Liver (tissue), 9 donors: Measurements from ENCODE around the gene FOXI2. TPM values are rescaled to one million over a fixed set of nuclear protein-coding genes. Genes with fewer than 3 reads are reported as not detected.

Source experiments
- DNase-seq: peaks from one replicate; pipeline ENCODE4 v3.0.0-alpha.2; 2017; ENCODE audit warnings: low spot score
- H3K27ac ChIP-seq, 2 donors: one replicate each; pipeline ENCODE4 v1.7.0; 2013; ENCODE audit warnings: inconsistent platforms in 2 of 2, low read length in 2 of 2, control low read depth in 1 of 2, low read depth in 1 of 2, mild to moderate bottlenecking in 1 of 2
- H3K27me3 ChIP-seq, 4 donors: one replicate each; pipeline versions ENCODE4 v1.6.1 to v1.7.0; 2013; ENCODE audit warnings: low read length in 3 of 4, inconsistent platforms in 1 of 4, mild to moderate bottlenecking in 1 of 4, moderate library complexity in 1 of 4; ENCODE audit not compliant: control insufficient read depth in 4 of 4, insufficient read depth in 4 of 4
- H3K36me3 ChIP-seq, 4 donors: one replicate each; pipeline versions ENCODE4 v1.6.1 to v1.7.0; 2013; ENCODE audit warnings: low read length in 3 of 4, mild to moderate bottlenecking in 3 of 4, low read depth in 1 of 4, moderate library complexity in 1 of 4; ENCODE audit not compliant: control insufficient read depth in 4 of 4, insufficient read depth in 3 of 4
- H3K4me1 ChIP-seq, 4 donors: one replicate each; pipeline versions ENCODE4 v1.6.1 to v1.7.0; 2013; ENCODE audit warnings: low read length in 3 of 4, mild to moderate bottlenecking in 3 of 4, moderate library complexity in 1 of 4; ENCODE audit not compliant: control insufficient read depth in 4 of 4, insufficient read depth in 4 of 4
- H3K4me3 ChIP-seq, 3 donors: one replicate each; pipeline versions ENCODE4 v1.6.1 to v1.7.0; 2013; ENCODE audit warnings: low read length in 3 of 3, control low read depth in 1 of 3, low read depth in 1 of 3, mild to moderate bottlenecking in 1 of 3
- H3K9ac ChIP-seq, 2 donors: one replicate each; pipeline ENCODE4 v1.7.0; 2013; ENCODE audit warnings: low read length in 2 of 2, mild to moderate bottlenecking in 2 of 2, moderate library complexity in 2 of 2, control low read depth in 1 of 2, low read depth in 1 of 2
- H3K9me3 ChIP-seq, 4 donors: one replicate each; pipeline versions ENCODE4 v1.6.1 to v1.7.0; 2013; ENCODE audit warnings: low read length in 3 of 4; ENCODE audit not compliant: control insufficient read depth in 4 of 4
- EGR1 ChIP-seq, 2 donors: IDR thresholded peaks; 2 replicates each; pipeline ENCODE4 v1.6.1; 2016 to 2018; ENCODE audit warnings: antibody characterized with exemption in 2 of 2, low read depth in 2 of 2
- FOXA1 ChIP-seq: IDR thresholded peaks from 2 replicates; pipeline ENCODE4 v1.6.1; 2016; ENCODE audit warnings: antibody characterized with exemption
- FOXA2 ChIP-seq: IDR thresholded peaks from 2 replicates; pipeline ENCODE4 v1.6.1; 2016; ENCODE audit warnings: antibody characterized with exemption
- GABPA ChIP-seq, 2 donors: IDR thresholded peaks in 1 of 2; conservative IDR thresholded peaks in 1 of 2; 2 replicates each; pipeline ENCODE4 v1.6.1; 2016; ENCODE audit warnings: antibody characterized with exemption in 2 of 2, mild to moderate bottlenecking in 1 of 2, moderate library complexity in 1 of 2
- HNF4A ChIP-seq, 2 donors: conservative IDR thresholded peaks; 2 replicates each; pipeline ENCODE4 v1.6.1; 2016; ENCODE audit warnings: antibody characterized with exemption in 2 of 2, mild to moderate bottlenecking in 2 of 2
- HNF4G ChIP-seq: IDR thresholded peaks from 2 replicates; pipeline ENCODE4 v1.6.1; 2016; ENCODE audit warnings: antibody characterized with exemption
- JUND ChIP-seq, 2 donors: IDR thresholded peaks; 2 replicates each; pipeline ENCODE4 v1.6.1; 2016; ENCODE audit warnings: antibody characterized with exemption in 2 of 2
- MAX ChIP-seq: IDR thresholded peaks from 2 replicates; pipeline ENCODE4 v1.6.1; 2016; ENCODE audit warnings: antibody characterized with exemption
- NR2F2 ChIP-seq: IDR thresholded peaks from 2 replicates; pipeline ENCODE4 v1.6.1; 2016; ENCODE audit warnings: antibody characterized with exemption
- RAD21 ChIP-seq, 2 donors: IDR thresholded peaks; 2 replicates each; pipeline ENCODE4 v1.6.1; 2016; ENCODE audit warnings: antibody characterized with exemption in 2 of 2, mild to moderate bottlenecking in 2 of 2
- REST ChIP-seq: IDR thresholded peaks from 2 replicates; pipeline ENCODE4 v1.6.1; 2016; ENCODE audit warnings: antibody characterized with exemption, mild to moderate bottlenecking
- RXRA ChIP-seq, 2 donors: IDR thresholded peaks; 2 replicates each; pipeline ENCODE4 v1.6.1; 2017 to 2018; ENCODE audit warnings: antibody characterized with exemption in 2 of 2, mild to moderate bottlenecking in 1 of 2
- SP1 ChIP-seq: IDR thresholded peaks from 2 replicates; pipeline ENCODE4 v1.6.1; 2018; ENCODE audit warnings: antibody characterized with exemption, mild to moderate bottlenecking
- TAF1 ChIP-seq: conservative IDR thresholded peaks from 2 replicates; pipeline ENCODE4 v1.6.1; 2016; ENCODE audit warnings: antibody characterized with exemption, mild to moderate bottlenecking
- YY1 ChIP-seq: IDR thresholded peaks from 2 replicates; pipeline ENCODE4 v1.6.1; 2016; ENCODE audit warnings: antibody characterized with exemption, mild to moderate bottlenecking
- ZBTB33 ChIP-seq: IDR thresholded peaks from 2 replicates; pipeline ENCODE4 v1.6.1; 2016; ENCODE audit warnings: antibody characterized with exemption
- WGBS: extraction: QIAGEN DNeasy Blood & Tissue Kit; methylation state at CpG from one replicate; pipeline ENCODE4 v1.1.7; 2013; 5-methylcytosine and 5-hydroxymethylcytosine counted together
- polyA plus RNA-seq, 2 donors: library from polyadenylated mRNA; stranded (reverse) in 1 of 2; unstranded in 1 of 2; fragments of 200-250 nt in 1 of 2; fragments of >200 nt in 1 of 2; fragmentation: Nextera tagmentation in 1 of 2; extraction: Ambion mirVana in 1 of 2; gene quantifications; one replicate each; pipeline versions ENCODE4 v1.2.1 to v1.2.3, GENCODE V29; 2013 to 2015
- total RNA-seq, 2 donors: library from RNA; depleted of rRNA; stranded (reverse); fragments of >200 nt; gene quantifications; one replicate each; pipeline ENCODE4 v1.2.3, GENCODE V29; 2014
- TF ChIP-seq, protein P1 (sequence below): IDR thresholded peaks from 2 replicates; pipeline ENCODE4 v1.6.1; 2016; ENCODE audit warnings: antibody characterized with exemption
- TF ChIP-seq, protein P2 (sequence below): fragments of 150-350 bp; IDR thresholded peaks from 2 replicates; pipeline ENCODE4 v1.5.1; 2017; ENCODE audit warnings: improper control_type of control experiment, low read depth, low read length; ENCODE audit not compliant: missing input control
- donor health status: healthy.
- donor health status: healthy.
- donor health status: healthy.
- donor health status: healthy.
- donor health status: healthy.

FOXI2 gene
- total and polyA plus RNA-seq, 4 donors: under 0.01 to 0.01 TPM; not detected in 2

- Histone ChIP-seq H3K9ac (no peak overlapping the region), H3K36me3 (no peaks in the 10 kb centered on the region), H3K4me3 (no peak overlapping the region), H3K9me3 (peaks cover 1 to 10% (median 3%) of the 10 kb centered on the region in 4 donors), H3K27ac (no peak overlapping the region), H3K4me1 (no peaks in the 10 kb centered on the region), H3K27me3 (peaks cover 0 to 6% (median 0%) of the 10 kb centered on the region in 4 donors)
- 80% methylated on average over 2 of the region's 2 CpGs for WGBS
- no peak for DNase-seq
- TF ChIP-seq RAD21 (IDR thresholded peaks at IDR 0.05) (no peak), EGR1 (IDR thresholded peaks at IDR 0.05; ENCODE audit: low read depth in 2 of 2) (no peak), RXRA (IDR thresholded peaks at IDR 0.05) (no peak), REST (no peak), ZBTB33 (no peak), HNF4A (conservative IDR thresholded peaks at IDR 0.05) (no peak), FOXA1 (no peak), GABPA (IDR thresholded peaks at IDR 0.05 in 1 of 2, conservative IDR thresholded peaks at IDR 0.05 in 1 of 2) (no peak), MAX (no peak), NR2F2 (no peak), SP1 (no peak), JUND (IDR thresholded peaks at IDR 0.05) (no peak), YY1 (no peak), TAF1 (no peak), HNF4G (no peak), FOXA2 (no peak)
- TF ChIP-seq, protein P1, sequence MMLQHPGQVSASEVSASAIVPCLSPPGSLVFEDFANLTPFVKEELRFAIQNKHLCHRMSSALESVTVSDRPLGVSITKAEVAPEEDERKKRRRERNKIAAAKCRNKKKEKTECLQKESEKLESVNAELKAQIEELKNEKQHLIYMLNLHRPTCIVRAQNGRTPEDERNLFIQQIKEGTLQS: no peak
- TF ChIP-seq, protein P2, sequence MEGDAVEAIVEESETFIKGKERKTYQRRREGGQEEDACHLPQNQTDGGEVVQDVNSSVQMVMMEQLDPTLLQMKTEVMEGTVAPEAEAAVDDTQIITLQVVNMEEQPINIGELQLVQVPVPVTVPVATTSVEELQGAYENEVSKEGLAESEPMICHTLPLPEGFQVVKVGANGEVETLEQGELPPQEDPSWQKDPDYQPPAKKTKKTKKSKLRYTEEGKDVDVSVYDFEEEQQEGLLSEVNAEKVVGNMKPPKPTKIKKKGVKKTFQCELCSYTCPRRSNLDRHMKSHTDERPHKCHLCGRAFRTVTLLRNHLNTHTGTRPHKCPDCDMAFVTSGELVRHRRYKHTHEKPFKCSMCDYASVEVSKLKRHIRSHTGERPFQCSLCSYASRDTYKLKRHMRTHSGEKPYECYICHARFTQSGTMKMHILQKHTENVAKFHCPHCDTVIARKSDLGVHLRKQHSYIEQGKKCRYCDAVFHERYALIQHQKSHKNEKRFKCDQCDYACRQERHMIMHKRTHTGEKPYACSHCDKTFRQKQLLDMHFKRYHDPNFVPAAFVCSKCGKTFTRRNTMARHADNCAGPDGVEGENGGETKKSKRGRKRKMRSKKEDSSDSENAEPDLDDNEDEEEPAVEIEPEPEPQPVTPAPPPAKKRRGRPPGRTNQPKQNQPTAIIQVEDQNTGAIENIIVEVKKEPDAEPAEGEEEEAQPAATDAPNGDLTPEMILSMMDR: no peak
Measured at GRCh38 chr10:127787873-127788272, 50.9 kb downstream of the FOXI2 start.
